NCI-H1105 treated with DMSO at 0.1 percent for 48 hours (cell line): Measurements from ENCODE around the gene DIP2A.

ENCODE experiments used
- DNase-seq: peaks from one replicate; lab custom pipeline; 2025; lab: John Stamatoyannopoulos, UW

The DIP2A gene

GRCh38 chr21:46480466-46480865 is 21.8 kb downstream of the DIP2A start:
- DNase-seq, result no peak

DNA sequence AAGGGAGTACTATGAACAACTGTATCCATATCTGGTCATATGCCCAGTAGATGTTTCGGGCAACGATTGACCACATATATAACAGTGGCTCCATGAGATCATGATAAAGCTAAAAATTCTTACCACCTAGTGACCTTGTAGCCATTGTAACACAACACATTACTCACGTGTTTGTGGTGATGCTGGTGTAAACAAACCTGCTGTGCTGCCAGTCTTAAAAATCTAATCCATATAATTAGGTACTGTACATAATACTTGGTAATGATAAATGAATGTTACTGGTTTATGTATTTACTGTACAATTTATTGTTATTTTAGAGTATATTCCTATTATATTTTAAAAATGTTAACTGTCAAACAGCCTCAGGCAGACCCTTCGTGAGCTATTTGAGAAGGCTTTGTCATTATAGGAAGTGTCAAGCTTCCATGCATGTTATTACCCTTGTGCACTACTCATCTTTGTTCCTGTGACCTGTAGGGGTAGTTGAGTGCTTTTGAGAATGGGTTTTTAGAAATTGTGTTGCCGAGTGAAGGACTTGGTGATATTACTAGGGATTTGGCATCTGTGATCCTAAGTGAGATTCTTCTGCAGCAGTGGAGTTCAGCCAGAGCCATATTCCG is 23.6 kb downstream of the DIP2A start:
- no peak for DNase-seq

DNA sequence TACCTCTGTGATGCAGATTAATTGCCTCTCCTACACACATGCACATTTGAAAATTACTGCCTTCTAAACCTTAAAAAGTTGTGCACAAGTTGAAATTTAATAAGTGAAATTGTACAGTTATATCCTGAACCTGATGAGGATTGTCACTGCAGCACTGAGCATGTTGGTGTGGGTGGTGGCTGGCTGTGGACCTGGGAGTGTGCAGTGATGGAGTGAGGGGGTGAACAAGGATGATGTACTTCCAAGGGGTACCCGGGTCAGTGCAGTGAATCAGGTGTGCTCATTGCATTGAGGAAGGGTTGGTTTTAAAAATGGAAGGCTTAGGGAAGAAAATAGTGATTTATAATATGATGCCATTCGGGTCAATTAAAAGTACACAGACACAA is 24.1 kb downstream of the DIP2A start:
- no peak for DNase-seq

DNA sequence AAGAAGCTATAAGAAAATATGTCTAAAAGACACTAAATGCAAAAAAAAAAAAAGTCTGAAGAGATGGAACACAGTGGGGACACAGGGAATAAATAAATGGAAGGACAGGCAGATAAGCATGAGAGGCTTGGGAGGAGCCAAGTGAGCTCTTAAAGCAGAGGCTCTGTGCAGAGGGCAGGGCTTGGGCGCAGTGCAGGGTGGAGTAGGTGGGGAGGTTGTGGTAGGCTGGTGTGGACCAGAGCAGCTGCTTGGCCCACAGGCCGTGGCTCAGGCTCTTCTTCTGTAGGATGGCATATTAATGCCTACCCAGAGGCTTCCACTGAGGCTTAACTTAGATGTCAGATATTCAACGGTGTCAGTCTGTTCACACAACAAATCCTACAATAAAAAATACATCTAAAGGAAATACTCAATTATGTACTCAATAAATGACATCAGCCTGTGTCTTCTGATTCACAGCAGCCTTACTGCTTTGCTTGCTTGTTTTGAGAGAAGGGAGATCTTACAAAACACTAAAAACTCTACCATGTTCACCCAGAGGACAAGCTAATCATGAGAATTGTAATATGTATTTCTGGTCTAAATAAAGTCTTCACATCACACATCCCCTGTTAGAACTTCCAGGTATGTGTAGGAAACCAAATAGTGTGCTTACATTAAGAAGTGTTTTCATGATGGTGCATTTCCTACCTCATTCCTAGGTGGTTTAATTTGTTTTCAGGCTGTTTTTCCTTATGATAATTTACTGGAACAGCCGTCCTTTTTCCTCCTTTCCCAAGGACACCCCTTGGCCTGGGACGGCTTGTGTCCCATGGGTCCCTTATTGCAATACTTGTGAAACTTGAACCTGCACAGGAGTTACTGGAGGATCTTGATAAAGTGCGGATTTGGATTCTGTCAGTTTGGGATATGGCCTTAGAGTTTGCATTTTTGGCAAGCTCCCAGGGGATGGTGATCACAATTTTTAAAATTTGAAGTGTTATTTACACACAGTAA is 24.9 kb downstream of the DIP2A start:
- no peak for DNase-seq

- DNase-seq, result no peak
Measured at GRCh38 chr21:46486481-46487126, 27.9 kb downstream of the DIP2A start.

DNA sequence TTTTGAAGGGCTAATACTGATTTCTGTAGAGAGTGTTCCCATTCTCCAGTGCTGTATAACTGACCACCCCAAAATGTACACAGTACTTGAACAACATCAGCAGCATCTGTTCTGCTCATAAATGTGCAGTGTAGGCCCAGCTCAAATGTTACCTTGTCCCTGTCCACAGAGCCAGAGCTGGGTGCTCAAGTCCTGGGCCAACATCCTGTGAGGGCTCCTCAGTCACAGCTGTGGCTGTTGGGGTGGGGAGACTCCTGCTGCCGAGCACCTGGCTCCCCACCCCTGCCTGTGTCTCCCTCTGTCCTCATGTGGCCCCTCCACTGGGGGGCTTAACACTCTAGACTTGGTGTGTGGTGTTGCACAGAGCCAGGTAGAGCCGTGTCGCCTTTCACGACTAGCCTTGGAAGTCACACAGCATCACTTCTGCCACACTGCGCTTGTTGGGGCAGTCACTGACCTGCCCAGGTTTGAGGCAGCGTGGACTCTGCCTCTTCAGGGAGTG is 30.5 kb downstream of the DIP2A start:
- no peak for DNase-seq

DNA sequence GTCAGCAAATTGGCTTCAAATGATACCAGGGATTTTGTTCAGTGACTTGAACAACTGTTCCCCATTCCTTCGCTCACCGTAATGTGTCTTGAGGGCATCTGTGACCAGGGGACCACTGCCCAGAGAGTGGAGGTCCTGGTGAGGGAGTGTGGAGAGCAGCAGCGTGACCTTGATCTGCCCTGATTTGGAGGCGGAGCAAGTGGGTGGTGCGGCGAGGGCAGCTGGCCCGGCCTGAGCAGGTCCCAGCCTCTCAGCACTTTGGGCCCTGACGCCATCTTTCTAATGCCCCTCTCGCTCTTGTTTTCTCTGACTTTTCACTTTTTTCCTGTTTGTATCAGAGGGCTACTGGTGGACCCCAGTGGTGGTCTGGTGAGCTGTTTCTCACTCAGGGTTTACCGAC is 31.1 kb downstream of the DIP2A start:
- DNase-seq, result no peak

- no peak for DNase-seq
Measured at GRCh38 chr21:46491553-46491952, 32.9 kb downstream of the DIP2A start.

DNA sequence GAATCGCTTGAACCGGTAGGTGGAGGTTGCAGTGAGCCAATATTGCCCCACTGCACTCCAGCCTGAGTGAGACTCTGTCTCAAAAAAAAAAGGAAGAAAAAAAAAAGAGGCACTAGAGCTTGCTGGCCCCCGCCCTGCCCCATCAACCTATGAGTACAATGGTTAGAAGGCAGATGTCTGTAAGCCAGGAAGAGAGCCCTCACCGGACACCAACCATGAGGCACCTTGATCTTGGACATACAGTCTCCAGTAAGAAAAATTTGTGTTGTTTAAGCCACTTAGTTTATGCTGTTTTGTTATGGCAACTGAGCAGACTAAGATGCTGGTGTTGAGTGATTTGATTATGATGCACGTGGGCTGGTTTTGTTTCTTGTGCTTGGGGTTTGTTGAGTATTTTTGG is 34.2 kb downstream of the DIP2A start:
- DNase-seq, result no peak

GRCh38 chr21:46493828-46494227 is 35.1 kb downstream of the DIP2A start:
- DNase-seq, result no peak

- DNase-seq, result no peak
Measured at GRCh38 chr21:46498335-46499050, 39.8 kb downstream of the DIP2A start.

DNA sequence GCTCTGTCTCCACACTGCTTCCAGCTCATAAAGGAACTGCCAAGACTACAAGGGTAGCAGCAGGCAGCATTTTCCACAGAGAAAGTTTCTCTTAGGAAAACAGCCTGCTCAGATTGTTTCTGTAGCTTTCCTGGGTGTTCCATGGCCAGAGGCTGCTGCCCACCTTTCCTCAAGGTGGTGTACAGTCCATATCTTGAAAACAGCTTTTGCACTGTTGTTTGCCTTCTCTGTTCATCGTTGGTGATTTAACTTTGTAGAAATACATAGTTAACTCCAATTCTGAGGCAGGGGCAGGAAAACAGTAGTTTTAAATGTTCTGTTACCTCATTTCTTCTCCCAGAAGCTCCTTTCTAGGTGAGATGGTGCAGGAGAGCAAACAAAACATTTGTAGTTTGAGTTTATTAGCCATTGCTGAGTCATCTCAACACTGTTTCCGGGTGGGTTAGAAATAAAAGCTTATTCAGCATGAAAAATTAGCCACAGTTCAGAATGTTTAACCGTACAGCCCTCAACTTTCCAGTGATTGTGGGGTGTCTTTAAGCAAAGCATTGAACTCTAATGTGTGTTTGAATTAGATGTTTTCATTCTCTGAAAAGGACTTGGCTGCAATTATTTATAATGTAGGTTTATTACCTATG is 41.7 kb downstream of the DIP2A start:
- no peak for DNase-seq

DNA sequence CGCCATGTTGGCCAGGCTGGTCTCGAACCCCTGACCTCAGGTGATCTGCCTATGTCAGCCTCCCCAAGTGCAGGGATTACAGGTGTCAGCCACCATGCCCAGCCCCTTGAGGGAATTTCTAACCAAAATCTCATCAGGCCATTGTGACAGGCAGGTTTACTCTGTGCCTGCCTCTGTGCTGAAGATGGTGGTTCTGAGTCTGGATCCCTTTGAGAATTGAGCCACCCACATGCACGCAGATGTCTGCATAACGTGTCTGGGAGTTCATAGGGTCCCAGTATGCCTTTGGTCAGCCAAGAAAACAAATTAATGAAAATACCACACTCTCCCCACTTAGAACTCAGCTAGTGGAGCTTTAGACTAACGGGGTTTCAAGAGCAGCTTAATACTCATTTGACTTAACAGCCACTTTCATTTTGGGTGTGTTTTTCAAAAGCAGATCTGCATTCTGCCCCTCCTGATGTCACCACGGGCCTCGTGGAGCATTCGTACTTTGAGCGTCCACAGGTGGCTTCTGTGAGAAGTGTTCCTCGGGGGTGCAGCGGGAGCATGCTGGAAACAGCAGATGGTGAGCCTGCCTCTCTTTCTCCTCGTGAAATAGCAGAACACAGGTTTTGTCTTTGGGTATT is 45.3 kb downstream of the DIP2A start:
- no peak for DNase-seq

DNA sequence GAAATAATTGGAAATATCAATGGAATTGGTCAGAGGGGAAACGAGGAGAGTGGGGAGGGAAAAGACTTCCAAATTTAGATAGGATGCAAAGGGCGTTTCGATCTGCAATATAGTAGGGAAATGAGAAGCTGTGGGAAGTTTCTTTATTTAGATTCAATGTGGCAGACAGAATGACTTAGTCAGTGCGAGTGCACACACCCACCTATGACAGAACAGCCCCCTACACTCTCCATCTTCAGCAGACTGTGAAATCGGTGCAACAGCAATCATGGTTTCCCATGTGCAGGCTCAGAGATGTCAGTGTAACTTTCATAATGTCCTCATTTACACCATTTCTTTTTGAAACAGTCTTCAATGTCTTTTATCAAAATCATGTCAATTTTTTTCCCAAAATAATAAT is 46.0 kb downstream of the DIP2A start:
- DNase-seq, result no peak

DNA sequence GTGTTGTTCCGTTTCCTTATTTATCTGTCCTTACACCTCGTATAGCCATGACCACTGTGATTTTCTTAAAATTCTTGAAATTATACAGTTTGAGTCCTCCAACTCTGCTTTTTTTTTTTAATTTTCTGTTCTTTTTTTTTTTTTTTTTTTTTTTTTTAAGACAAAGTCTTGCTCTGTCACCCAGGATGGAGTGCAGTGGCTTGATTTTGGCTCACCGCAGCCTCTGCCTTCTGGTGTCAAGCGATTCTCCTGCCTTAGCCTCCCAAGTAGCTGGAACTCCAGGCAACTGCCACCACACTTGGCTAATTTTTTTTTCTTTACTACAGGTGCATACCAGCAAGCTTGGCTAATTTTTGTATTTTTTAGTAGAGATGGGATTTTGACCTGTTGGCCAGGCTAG is 48.9 kb downstream of the DIP2A start:
- no peak for DNase-seq

GRCh38 chr21:46509741-46510502 is 51.2 kb downstream of the DIP2A start:
- no peak for DNase-seq

DNA sequence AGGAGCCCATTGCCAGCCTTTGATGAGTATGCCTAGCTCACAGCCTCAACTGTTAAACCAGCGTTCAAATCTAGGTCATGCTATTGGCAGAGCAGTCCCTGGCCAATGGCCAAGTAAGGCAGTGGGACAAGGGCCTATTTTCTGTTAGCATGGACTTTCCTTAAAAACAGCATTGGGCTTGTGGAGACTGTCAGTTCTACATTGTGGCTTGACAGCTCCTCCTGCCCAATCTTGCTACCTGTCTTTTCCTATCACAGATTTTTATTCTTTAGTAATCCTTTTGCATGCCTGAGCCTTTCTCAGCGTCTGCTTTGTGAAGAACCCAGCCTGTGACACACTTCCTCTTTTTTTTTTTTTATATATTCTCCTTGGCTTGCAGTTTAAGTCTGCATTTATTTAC is 56.4 kb downstream of the DIP2A start:
- DNase-seq, result no peak

- DNase-seq, result no peak
Measured at GRCh38 chr21:46516068-46516467, 57.4 kb downstream of the DIP2A start.

GRCh38 chr21:46517361-46517760 is 58.7 kb downstream of the DIP2A start:
- no peak for DNase-seq

DNA sequence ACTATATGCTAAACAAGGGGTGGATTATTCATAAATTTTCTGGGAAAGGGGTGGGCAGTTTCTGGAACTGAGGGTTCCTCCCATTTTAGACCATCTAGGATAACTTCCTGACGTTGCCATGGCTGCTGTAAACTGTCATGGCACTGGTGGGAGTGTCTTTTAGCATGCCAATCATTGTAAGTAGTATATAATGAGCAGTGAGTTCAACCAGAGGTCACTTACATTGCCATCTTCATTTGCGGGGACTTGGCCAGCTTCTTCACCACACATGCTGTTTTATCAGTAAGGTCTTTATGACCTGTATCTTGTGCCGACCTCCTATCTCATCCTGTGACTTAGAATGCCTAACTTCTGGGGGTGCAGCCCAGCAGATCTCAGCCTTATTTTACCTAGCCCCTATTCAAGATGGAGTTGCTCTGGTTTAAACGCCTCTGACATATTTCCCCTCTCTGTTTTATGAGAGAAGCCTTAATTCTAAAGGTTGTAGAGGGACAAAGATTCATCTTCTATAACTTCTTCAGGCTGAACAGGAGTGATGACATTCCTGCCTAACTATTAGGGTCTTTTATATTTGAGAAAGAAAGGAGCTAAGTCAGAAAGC is 60.4 kb downstream of the DIP2A start:
- DNase-seq, result no peak
